KG1 (cell line): ENCODE results near the gene OCIAD1.
"Not testable (repeated sequence)": the region's sequence is repeated elsewhere in the genome, so short reads cannot be mapped to it uniquely, and the experiment has no call there.

ENCODE experiments used
- DNase-seq: peaks from one replicate; lab custom pipeline; 2025; lab: John Stamatoyannopoulos, UW

Gene OCIAD1

GRCh38 chr4:48816971-48817370, 13.9 kb upstream of the OCIAD1 start:
- no peak for DNase-seq

DNA sequence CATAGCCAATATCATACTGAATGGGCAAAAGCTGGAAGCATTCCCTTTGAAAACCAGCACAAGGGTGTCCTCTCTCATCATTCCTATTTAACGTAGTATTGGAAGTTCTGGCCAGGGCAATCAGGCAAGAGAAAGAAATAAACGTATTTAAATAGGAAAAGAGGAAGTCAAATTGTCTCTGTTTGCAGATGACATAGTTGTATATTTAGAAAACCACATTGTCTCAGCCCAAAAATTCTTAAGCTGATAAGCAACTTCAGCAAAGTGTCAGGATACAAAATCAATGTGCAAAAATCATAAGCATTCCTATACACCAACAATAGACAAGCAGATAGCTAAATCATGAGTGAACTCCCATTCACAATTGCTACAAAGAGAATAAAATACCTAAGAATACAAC, 9.5 kb upstream of the OCIAD1 start:
- not testable (repeated sequence) for DNase-seq

GRCh38 chr4:48827622-48828021, 3.3 kb upstream of the OCIAD1 start:
- DNase-seq = no peak

GRCh38 chr4:48831532-48832030, 693 bp downstream of the OCIAD1 start:
- no peak for DNase-seq

GRCh38 chr4:48832571-48832970, 1.7 kb downstream of the OCIAD1 start:
- DNase-seq = no peak

DNA sequence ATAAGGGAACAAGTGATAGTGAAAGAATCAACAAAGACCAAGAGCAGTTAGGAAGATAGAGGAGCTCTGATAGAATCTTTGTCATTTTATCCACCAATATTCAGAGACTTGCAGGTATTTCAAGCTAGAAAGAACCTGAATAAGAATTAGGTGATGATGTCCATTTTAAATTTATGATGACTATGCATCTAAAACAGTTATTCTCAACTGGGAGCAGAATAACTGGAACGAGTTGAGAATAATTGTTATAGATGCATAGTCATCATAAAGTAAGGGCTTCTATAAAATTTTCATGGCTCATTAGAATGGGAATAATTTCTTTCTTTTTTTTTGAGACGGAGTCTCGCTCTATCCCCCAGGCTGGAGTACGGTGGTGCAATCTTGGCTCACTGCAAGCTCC, 5.8 kb downstream of the OCIAD1 start:
- no peak for DNase-seq

DNA sequence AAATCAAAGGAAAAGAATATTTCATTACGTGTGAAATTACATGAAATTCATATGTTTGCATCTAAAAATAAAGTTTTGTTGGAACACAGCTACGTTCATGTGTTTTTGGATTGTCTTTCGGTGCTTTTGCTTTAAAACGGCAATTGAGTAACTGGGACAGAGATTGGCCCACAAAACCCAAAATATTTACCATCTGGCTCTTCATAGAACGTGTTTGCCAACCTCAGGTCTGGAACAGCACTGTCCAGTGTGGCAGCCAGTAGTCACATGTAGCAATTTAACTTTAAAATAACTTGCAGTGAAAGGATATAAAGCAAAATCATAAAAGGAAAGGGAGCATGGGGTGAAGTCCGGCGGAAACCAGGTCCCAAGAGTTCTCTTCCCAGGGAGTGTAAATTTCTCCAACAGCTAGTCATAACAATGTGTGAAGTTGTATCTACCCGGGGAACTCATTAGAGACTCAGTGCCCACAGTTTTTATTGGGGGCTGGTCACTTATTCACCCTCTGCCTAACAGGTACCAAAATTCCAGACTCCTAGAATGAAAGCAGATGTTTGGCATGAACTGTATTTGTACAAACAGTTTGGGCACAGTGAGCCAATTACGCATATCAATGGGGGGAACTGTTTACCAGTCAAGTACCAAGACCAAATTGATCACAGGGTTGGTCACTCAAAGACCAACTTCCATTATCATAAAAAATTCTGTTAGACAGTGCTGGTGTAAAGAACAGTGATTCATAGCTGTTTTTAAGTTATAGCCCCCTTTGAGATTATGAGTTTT, 10.3 kb downstream of the OCIAD1 start:
- no peak for DNase-seq

DNA sequence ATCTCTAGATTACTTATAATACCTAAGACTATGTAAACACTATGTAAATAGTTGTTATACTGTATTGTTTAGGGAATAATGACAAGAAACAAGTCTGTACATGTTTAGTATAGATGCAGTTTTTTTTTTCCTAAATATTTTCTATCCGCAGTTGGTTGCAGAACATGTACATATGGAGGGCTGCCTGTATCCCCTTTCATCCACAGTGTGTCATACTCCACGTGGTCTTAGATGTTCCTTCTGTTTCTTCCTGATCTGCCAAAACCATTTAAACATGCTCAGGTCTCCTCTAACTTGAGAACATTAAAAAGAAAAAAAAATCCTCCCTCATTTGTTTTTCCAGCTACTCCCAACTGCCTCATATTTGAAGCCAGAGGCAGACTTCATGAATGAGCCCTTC, 14.0 kb downstream of the OCIAD1 start:
- DNase-seq = no peak

DNA sequence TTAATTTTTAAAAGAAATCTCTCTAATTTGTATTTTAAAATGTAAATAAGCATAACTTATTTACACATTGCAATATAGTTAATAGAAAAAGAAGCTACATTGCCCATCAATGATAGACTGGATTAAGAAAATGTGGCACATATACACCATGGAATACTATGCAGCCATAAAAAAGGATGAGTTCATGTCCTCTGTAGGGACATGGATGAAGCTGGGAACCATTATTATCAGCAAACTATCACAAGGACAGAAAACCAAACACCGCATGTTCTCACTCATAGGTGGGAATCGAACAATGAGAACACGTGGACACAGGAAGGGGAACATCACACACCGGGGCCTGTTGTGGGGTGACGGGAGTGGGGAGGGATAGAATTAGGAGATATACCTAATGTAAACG, 17.9 kb downstream of the OCIAD1 start:
- DNase-seq = not testable (repeated sequence)

DNA sequence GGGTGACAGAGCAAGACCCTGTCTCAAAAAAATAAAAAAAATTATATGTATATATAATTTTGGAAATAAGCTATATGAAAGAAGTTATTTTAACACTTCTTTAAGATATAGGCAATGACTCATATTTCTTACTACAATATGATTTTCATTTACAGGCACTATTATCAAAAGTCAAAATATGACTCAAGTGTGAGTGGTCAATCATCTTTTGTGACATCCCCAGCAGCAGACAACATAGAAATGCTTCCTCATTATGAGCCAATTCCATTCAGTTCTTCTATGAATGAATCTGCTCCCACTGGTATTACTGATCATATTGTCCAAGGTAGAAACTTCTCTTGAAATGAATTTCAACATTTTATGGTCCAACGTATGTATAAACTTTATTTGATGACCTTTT, 20.8 kb downstream of the OCIAD1 start:
- DNase-seq = no peak

DNA sequence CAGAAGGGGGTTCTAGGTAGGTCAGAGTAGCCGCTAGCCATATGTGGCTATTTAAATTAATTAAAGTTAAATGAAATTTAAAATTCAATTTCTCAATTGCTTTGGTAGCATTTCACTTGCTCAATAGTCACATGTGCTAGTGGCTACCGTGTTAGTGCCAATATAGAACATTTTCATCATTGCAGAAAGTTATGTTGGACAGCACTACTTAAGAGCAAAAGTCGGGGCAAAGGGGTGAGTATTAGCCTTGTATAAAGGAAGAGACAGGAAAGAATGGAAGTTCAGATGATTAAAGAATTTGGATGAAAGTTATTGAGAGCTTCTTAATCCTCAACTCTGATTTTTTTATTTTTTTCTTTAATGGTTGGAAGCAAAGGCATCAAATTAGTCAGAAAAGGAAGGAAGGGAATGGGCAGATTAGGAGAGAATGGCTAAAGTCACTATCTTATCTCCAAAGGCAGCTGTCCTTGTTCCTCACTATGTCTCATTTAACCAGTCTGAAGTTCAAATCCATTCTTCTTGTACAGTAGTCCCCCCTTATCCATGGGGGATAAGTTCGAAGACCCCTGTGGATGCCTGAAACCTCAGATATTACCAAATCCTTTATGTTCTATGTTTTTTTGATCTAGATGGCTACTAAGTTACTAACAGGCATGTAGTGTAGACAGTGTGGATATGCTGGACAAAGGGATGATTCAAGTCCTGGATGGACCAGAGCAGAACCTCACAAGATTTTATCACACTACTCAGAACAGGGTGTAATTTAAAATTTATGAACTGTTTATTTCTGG, 22.9 kb downstream of the OCIAD1 start:
- no peak for DNase-seq

DNA sequence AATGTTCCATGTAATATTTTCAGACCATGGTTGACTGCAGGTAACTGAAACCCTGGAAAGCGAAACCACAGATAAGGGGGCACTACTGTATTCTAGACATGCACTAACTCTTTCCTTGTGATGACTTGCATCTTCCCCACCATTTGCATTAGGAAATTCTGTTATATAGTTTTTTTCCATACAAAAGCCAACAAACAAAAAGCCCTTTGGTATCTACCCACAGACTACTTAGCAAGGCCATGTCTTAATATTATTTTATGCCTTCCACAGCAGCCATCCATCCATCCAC, 23.5 kb downstream of the OCIAD1 start:
- no peak for DNase-seq

- DNase-seq = no peak
These were observed 24.1 kb downstream of the OCIAD1 start for GRCh38 chr4:48854982-48855381.

DNA sequence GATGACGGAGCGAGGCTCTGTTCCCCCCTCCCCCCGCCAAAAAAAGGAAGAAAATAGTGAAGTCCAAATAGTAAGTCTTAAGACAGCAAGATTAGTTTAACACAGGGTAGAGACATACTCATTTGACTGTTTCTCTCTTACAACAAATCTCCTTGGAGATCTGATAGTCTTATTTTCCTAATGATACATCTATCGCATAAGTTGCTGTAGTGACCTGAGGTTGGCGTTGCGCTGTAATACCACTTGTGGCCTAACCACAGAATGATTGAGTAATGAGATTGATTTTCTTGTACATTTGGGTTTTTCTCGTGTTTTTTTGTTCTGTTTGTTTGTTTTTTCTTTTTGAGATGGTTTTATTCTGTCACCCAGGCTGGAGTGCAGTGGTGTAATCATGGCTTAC, 27.2 kb downstream of the OCIAD1 start:
- DNase-seq = no peak

DNA sequence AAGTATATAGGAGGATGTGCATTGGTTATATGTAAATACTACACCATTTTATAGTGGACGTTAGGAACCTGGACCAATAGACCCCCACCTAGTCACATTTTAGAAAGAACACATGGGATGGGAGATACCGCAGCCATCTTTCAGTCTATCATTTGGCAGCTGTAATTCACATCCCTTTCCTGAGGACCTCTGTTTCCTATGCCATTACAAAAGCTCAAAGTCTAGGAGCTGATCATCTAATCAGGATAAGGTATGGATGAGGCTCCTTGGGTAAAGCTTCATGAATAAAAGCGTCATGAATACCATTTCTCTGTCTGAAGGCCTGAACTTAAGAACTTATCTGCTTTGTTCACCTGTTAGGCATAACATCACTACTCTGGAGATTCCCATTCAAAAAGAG, 31.1 kb downstream of the OCIAD1 start:
- no peak for DNase-seq

DNA sequence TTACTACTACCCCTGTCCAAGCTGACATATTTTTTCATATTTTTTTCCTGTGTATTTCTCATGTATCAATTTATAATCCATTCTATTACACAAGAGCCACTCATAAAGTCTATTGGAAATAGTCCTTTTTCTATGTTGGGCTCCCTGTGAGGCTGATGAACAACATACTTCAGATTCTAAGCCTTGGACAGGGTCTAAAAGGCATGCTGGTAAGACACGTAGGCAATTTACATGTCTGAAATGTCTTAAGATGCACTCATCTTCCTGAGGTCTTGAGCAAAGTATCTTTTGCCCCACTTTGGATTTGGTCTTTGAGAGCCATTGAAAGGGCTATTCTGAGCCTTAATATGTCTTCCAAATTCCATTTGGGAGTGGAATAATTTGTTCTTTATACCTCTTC, 31.8 kb downstream of the OCIAD1 start:
- no peak for DNase-seq

DNA sequence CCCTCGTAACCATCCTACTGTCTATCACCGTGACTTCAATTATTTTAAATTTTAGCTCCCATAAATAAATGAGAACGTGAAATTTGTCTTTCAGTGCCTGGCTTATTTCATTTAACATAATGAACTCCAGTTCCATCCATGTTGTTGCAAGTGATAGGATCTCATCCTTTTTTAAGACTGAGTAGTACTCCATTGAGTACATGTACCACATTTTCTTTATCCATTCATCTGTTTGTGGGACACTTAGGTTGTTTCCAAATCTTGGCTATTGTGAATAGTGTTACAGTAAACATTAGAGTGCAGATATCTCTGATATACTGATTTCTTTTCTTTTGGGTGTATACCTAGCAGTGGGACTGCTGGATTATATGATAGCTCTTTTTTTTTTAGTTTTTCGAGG, 32.8 kb downstream of the OCIAD1 start:
- no peak for DNase-seq

GRCh38 chr4:48864696-48865095, 33.8 kb downstream of the OCIAD1 start:
- DNase-seq = not testable (repeated sequence)

GRCh38 chr4:48877827-48878535, 47.1 kb downstream of the OCIAD1 start:
- DNase-seq = no peak

DNA sequence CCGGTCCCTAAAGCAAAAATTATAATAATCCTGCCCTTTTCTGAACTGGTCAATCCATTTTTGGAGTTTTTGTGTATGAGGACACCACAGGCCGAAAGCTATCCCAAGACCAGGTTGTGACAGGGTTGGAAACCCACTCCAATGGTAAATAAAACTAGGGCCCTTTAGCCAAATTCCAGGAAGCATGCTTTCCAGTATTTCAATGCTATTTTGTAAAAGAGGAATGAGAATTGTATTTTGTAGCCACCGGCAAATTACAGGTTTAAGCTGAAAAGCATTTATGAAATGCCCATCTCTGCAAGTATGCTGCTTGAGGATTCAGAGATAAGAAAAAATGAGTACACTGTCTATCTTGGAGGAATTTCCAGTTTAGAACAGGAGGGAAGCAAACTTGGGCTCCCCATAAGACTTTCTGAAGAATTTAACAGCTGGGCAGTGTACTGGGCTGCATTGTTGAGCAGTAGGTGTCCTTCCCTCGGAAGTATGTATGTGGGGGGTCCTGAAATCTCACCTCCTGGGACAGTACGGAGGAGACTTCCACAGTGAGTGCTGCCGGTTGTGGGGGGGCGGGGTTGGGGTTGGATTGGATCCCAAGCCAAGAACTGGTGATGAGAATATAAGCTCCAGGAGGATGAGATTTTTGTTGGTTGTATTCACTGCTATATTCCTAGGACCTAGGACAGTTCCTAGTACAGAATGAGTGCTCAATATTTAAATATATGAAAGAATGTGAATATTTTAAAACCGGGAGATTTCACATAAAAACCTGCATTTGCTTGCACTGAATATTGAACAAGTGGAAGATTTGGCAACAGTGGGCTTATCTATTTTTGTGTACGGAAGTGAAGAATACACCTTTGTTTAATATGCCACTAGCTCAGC, 48.9 kb downstream of the OCIAD1 start:
- DNase-seq = no peak

DNA sequence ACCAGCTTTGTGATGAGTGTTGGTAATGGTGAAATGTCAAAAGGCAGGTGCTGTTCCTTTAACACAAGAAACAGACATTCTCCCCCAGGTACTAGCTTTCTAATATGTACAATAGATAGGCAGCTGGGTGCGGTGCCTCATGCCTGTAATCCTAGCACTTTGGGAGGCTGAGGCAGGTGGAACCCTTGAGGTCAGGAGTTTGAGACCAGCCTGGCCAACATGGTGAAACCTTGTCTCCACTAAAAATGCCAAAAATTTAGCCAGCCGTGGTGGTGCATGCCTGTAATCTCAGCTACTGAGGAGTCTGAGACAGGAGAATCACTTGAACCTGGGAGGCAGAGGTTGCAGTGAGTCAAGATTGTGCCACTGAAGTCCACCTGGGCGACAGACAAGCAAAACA, 50.8 kb downstream of the OCIAD1 start:
- not testable (repeated sequence) for DNase-seq

DNA sequence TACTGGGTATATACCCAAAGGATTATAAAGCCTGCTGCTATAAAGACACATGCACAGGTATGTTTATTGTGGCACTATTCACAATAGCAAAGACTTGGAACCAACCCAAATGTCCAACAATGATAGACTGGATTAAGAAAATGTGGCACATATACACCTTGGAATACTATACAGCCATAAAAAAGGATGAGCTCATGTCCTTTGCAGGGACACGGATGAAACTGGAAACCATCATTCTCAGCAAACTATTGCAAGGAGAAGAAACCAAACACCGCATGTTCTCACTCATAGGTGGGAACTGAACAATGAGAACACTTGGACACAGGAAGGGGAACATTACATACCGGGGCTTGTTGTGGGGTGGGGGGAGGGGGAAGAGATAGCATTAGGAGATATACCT, 58.9 kb downstream of the OCIAD1 start:
- not testable (repeated sequence) for DNase-seq
